ENCODE measurements around the gene B3GAT3. TPM values are rescaled to one million over a fixed set of nuclear protein-coding genes. Genes with fewer than 3 reads are reported as not detected.

B3GAT3 gene
- total and polyA plus RNA-seq, 10 of the 15 experiments (the other 5 are each of a cell fraction or from before 2014, with no cell fraction given), result 0.31 to 52.7 (median 29.8) TPM

DNA sequence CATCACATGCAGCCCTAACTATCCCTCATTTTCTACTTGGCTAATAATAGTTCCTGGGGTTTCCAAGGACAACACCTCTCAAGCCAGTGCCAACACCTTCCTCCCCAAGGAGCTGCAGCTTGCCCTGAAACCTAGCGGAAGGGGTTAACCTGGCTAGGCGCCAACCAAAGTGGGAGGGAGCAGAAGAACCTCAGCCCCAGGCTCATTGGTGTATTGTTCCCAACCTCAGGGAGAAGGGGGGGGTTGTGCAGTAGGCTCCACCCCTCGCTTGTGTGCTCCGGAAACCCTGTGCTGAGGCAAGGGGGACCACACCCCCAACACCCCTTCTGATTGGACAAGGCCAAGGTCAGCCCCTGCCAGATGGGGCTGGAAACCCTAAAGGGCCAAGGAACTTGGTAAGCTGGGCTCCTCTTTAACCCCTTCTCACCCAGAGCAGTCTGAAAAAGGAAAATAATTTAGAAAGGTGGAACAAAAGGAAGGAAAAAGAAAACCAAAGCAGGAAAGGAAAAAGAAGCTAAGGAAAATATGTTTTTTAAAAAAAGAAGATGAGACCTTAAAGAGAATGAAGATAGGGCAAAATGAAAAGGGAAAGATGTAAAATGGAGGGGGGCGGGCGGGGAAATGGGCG, 22.6 kb downstream of the B3GAT3 start (continued):
- TF ChIP-seq JUNB (IDR thresholded peaks at IDR 0.05) (no peak), KLF5 (IDR thresholded peaks at IDR 0.05; ENCODE audit: partially characterized antibody) (peak; percentile 15), MXI1 (IDR thresholded peaks at IDR 0.05; ENCODE audit: low read depth, low read length) (no peak), HDAC2 (IDR thresholded peaks at IDR 0.05) (no peak), POU2F2 (IDR thresholded peaks at IDR 0.05; ENCODE audit: borderline replicate concordance, low read depth, low read length) (no peak; the same call in 2 of the 3 replicates), TCF7 (IDR thresholded peaks at IDR 0.05; ENCODE audit: borderline replicate concordance) (no peak), MYB (IDR thresholded peaks at IDR 0.05; ENCODE audit: borderline replicate concordance, low read depth, low read length) (no peak), SMAD5 (IDR thresholded peaks at IDR 0.05; ENCODE audit: low read depth) (no peak), STAT3 (IDR thresholded peaks at IDR 0.05; ENCODE audit: low read depth, low read length) (no peak), BCL11A (IDR thresholded peaks at IDR 0.05; ENCODE audit: low read depth, low read length) (no peak)
- TF ChIP-seq, protein P1, sequence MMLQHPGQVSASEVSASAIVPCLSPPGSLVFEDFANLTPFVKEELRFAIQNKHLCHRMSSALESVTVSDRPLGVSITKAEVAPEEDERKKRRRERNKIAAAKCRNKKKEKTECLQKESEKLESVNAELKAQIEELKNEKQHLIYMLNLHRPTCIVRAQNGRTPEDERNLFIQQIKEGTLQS (IDR thresholded peaks at IDR 0.05; ENCODE audit: borderline replicate concordance, extremely low read depth, low read depth, low read length), result no peak

DNA sequence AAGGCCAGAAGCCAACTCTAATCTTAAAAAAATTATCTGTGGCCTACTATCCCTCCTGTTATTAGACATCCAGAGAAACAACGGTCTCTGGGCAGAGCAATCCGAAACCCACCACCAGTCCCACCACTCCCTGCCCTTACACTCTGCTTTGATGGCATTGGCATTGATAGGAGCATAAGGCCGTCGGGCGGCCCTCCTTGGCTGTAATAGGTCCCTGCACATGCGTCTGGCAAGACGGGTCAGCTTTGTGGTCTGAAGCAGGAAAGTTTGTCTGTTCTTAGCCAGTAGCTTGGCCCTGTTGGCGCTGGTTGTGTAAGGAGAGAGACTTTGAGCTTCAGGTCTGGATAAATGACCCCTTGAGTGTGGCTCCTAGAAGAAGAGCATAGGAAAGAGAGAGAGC, 26.7 kb downstream of the B3GAT3 start:
- no peak for FAIRE-seq
- ChIA-PET CTCF (interaction anchor here (0.9 to 5.5 kb wide), 5 partner anchors 26 to 99 kb away, joined by 3 to 48 read pairs (median 4); no protein-coding TSS in a partner anchor), RAD21 (ENCODE audit: unreplicated experiment) (interaction anchor here (1.2 to 1.5 kb wide), 2 partner anchors 16 to 27 kb away, joined by 3 to 4 read pairs; partner anchors contain the start of gene B3GAT3), SMC1A (ENCODE audit: uncharacterized antibody, unreplicated experiment) (interaction anchor here (1.4 to 2.9 kb wide), 3 partner anchors 26 to 176 kb away, joined by 3 to 11 read pairs (median 7); partner anchors contain the start of genes B3GAT3 and TAF6L), POLR2A (interaction anchor here (1.1 kb wide), 1 partner anchor 72 kb away, joined by 3 read pairs; no protein-coding TSS in a partner anchor)
- Histone ChIP-seq H4K20me1 (ENCODE audit: control insufficient read depth, insufficient read depth) (no peaks in the 10 kb centered on the region; the same call in 1 of the 2 replicates), H3K9me3 (replicated peaks; ENCODE audit: control insufficient read depth, insufficient read depth, low read length) (no peaks in the 10 kb centered on the region), H3K9ac (ENCODE audit: control insufficient read depth, insufficient read depth, low read length) (no peak overlapping the region), H3K4me1 (ENCODE audit: control insufficient read depth, insufficient read depth, low read length) (peaks cover 26% of the 10 kb centered on the region), H3K27me3 (replicated peaks in 1 of 2; ENCODE audit: control insufficient read depth in 2 of 2, insufficient read depth in 2 of 2, low read length in 1 of 2) (no peaks in the 10 kb centered on the region), H3K27ac (ENCODE audit: control insufficient read depth, insufficient read depth) (no peak overlapping the region), H3K4me3 (no peak overlapping the region), H3K36me3 (ENCODE audit: control insufficient read depth in 2 of 2, insufficient read depth in 2 of 2, low read length in 1 of 2) (peaks cover 37 to 54% of the 10 kb centered on the region in 2 experiments), H2AFZ (ENCODE audit: control insufficient read depth, low read depth, low read length) (no peak overlapping the region), H3K4me2 (ENCODE audit: control insufficient read depth, insufficient read depth) (no peak overlapping the region), H3K79me2 (ENCODE audit: control insufficient read depth, insufficient read depth, low read length) (peaks cover 38% of the 10 kb centered on the region)
- no TSS peak for BruUV-seq (replicated peaks)
- 96% methylated on average over 8 of the region's 8 CpGs for WGBS (ENCODE audit: insufficient coverage, insufficient replicate concordance, low lambda C conversion rate, missing lambda C conversion rate)
- intact Hi-C loops (cut with micrococcal nuclease; ENCODE audit: unreplicated experiment), result loop anchor here (10.0 kb wide), 1 partner anchor 240 kb away; the partner anchor contains the start of genes STX5, TEX54 and WDR74
- no peak for DNase-seq (ENCODE audit: low read depth, low spot score)
- TF ChIP-seq NRF1 (conservative IDR thresholded peaks at IDR 0.05; ENCODE audit: low read depth, low read length) (no peak), SREBF1 (IDR thresholded peaks at IDR 0.05; ENCODE audit: low read length) (no peak), POLR2AphosphoS5 (IDR thresholded peaks at IDR 0.05; ENCODE audit: low read length) (0 out of 2 replicates have a peak, but pooled peaks have one; percentile 38), CHD1 (IDR thresholded peaks at IDR 0.05; ENCODE audit: low read depth, low read length) (no peak), MEF2A (IDR thresholded peaks at IDR 0.05; ENCODE audit: insufficient read depth, low read depth, low read length) (no peak)
- in situ Hi-C loops (cut with MboI), result no loop called here
- ATAC-seq, result no peak
